ENCODE results near the gene NUDT15.
"Not testable (repeated sequence)": the region's sequence is repeated elsewhere in the genome, so short reads cannot be mapped to it uniquely, and the experiment has no call there.

The NUDT15 gene

GRCh38 chr13:48038761-48039160 is 1.2 kb downstream of the NUDT15 start:
- no peak for DNase-seq (ENCODE audit: low read depth, low spot score)
- H3K4me3 ChIP-seq (ENCODE audit: low read length): peak overlapping the region; percentile 60

GRCh38 chr13:48040049-48040448 is 2.5 kb downstream of the NUDT15 start:
- H3K4me3 ChIP-seq (ENCODE audit: low read length): no peak overlapping the region
- DNase-seq (ENCODE audit: low read depth, low spot score): no peak

GRCh38 chr13:48040896-48041295 is 3.4 kb downstream of the NUDT15 start:
- H3K4me3 ChIP-seq (ENCODE audit: low read length): no peak overlapping the region
- no peak for DNase-seq (ENCODE audit: low read depth, low spot score)

GRCh38 chr13:48042894-48043293 is 5.4 kb downstream of the NUDT15 start:
- DNase-seq (ENCODE audit: low read depth, low spot score): no peak
- no peak overlapping the region for H3K4me3 ChIP-seq (ENCODE audit: low read length)

GRCh38 chr13:48043789-48044503 is 6.4 kb downstream of the NUDT15 start:
- no peak for DNase-seq (ENCODE audit: low read depth, low spot score)

GRCh38 chr13:48050550-48050949 is 13.0 kb downstream of the NUDT15 start:
- no peak for DNase-seq (ENCODE audit: low read depth, low spot score)
- no peak overlapping the region for H3K4me3 ChIP-seq (ENCODE audit: low read length)

More at GRCh38 chr13:48043789-48044503, 6.4 kb downstream of the NUDT15 start:
- H3K4me3 ChIP-seq (ENCODE audit: low read length): no peak overlapping the region

- DNase-seq (ENCODE audit: low read depth, low spot score): no peak
Measured at GRCh38 chr13:48054601-48055000, 17.1 kb downstream of the NUDT15 start.

GRCh38 chr13:48055712-48056111 is 18.2 kb downstream of the NUDT15 start:
- H3K4me3 ChIP-seq (ENCODE audit: low read length): no peak overlapping the region
- DNase-seq (ENCODE audit: low read depth, low spot score): no peak

More at GRCh38 chr13:48054601-48055000, 17.1 kb downstream of the NUDT15 start:
- H3K4me3 ChIP-seq (ENCODE audit: low read length): no peak overlapping the region

GRCh38 chr13:48058536-48058935 is 21.0 kb downstream of the NUDT15 start:
- not testable (repeated sequence) for H3K4me3 ChIP-seq (ENCODE audit: low read length); DNase-seq (ENCODE audit: low read depth, low spot score)

GRCh38 chr13:48059951-48060350 is 22.4 kb downstream of the NUDT15 start:
- H3K4me3 ChIP-seq (ENCODE audit: low read length); DNase-seq (ENCODE audit: low read depth, low spot score): not testable (repeated sequence)

- peak; percentile 61 for DNase-seq (ENCODE audit: low read depth, low spot score)
- no peak overlapping the region for H3K4me3 ChIP-seq (ENCODE audit: low read length)
Measured at GRCh38 chr13:48066310-48066989, 28.9 kb downstream of the NUDT15 start.

- peak; percentile 17 for DNase-seq (ENCODE audit: low read depth, low spot score)
- H3K4me3 ChIP-seq (ENCODE audit: low read length): no peak overlapping the region
Measured at GRCh38 chr13:48068036-48068435, 30.5 kb downstream of the NUDT15 start.

GRCh38 chr13:48068952-48069351 is 31.4 kb downstream of the NUDT15 start:
- no peak for DNase-seq (ENCODE audit: low read depth, low spot score)
- no peak overlapping the region for H3K4me3 ChIP-seq (ENCODE audit: low read length)

GRCh38 chr13:48069573-48069972 is 32.0 kb downstream of the NUDT15 start:
- no peak overlapping the region for H3K4me3 ChIP-seq (ENCODE audit: low read length)

GRCh38 chr13:48070942-48071341 is 33.4 kb downstream of the NUDT15 start:
- DNase-seq (ENCODE audit: low read depth, low spot score): no peak
- no peak overlapping the region for H3K4me3 ChIP-seq (ENCODE audit: low read length)

More at GRCh38 chr13:48069573-48069972, 32.0 kb downstream of the NUDT15 start:
- no peak for DNase-seq (ENCODE audit: low read depth, low spot score)

- no peak overlapping the region for H3K4me3 ChIP-seq (ENCODE audit: low read length)
- DNase-seq (ENCODE audit: low read depth, low spot score): no peak
Measured at GRCh38 chr13:48072304-48072703, 34.8 kb downstream of the NUDT15 start.

GRCh38 chr13:48072787-48073186 is 35.3 kb downstream of the NUDT15 start:
- H3K4me3 ChIP-seq (ENCODE audit: low read length): no peak overlapping the region
- no peak for DNase-seq (ENCODE audit: low read depth, low spot score)

GRCh38 chr13:48074006-48074405 is 36.5 kb downstream of the NUDT15 start:
- H3K4me3 ChIP-seq (ENCODE audit: low read length): no peak overlapping the region

GRCh38 chr13:48078251-48078656 is 40.7 kb downstream of the NUDT15 start:
- H3K4me3 ChIP-seq (ENCODE audit: low read length): no peak overlapping the region
- peak; percentile 54 for DNase-seq (ENCODE audit: low read depth, low spot score)

More at GRCh38 chr13:48074006-48074405, 36.5 kb downstream of the NUDT15 start:
- DNase-seq (ENCODE audit: low read depth, low spot score): no peak

- no peak overlapping the region for H3K4me3 ChIP-seq (ENCODE audit: low read length)
- no peak for DNase-seq (ENCODE audit: low read depth, low spot score)
Measured at GRCh38 chr13:48081739-48082138, 44.2 kb downstream of the NUDT15 start.
